Epithelial cell of esophagus (primary cell): ENCODE measurements around the gene ORMDL1.

Experiments
- DNase-seq: peaks from one replicate; pipeline ENCODE4 v3.0.0; 2010; ENCODE audit warnings: low read depth
- H3K4me3 ChIP-seq: 2 replicates; pipeline ENCODE4 v1.5.1; 2011; ENCODE audit warnings: mild to moderate bottlenecking, low read length, control low read depth
- TF ChIP-seq, protein P1 (sequence below): IDR thresholded peaks from 2 replicates; pipeline ENCODE4 v1.5.1; 2011; ENCODE audit warnings: low read depth, mild to moderate bottlenecking, low read length, control low read depth, inconsistent platforms; ENCODE audit not compliant: insufficient read depth; ENCODE audit errors: missing control alignments

Gene ORMDL1

DNA sequence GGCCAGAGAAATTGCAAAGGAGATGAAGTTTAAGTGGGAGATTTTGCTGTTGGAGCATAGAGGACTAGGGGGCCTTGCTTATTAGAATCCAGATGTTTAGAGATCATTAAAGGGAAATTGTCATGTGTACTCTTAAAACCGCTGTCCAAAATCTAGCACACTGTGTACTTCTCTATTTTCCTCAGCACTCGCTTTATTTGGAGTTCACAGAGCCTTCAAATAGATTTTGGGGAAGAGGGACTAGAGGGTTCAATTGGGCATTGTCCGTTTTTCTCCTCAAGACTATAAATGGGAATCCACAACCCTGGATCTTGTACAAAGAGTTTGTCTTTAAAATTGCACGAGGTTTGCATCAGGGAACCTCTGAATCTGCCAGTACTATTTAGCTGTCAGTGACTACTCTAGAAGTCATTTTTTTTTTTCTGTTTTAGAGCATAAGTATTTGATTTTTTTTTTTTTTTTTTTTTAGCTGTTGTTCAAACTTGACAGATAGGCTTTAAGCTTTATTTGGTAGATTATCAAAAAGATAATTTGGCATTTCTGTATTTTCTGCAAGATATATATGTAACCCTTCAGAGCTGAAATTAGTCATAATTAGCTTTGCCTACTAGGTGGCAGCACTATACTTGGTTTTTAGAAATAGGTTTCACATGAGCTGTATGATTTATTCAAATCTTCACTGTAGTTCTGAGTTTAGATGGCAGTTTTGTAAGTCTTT is 14.3 kb upstream of the ORMDL1 start:
- TF ChIP-seq, protein P1, sequence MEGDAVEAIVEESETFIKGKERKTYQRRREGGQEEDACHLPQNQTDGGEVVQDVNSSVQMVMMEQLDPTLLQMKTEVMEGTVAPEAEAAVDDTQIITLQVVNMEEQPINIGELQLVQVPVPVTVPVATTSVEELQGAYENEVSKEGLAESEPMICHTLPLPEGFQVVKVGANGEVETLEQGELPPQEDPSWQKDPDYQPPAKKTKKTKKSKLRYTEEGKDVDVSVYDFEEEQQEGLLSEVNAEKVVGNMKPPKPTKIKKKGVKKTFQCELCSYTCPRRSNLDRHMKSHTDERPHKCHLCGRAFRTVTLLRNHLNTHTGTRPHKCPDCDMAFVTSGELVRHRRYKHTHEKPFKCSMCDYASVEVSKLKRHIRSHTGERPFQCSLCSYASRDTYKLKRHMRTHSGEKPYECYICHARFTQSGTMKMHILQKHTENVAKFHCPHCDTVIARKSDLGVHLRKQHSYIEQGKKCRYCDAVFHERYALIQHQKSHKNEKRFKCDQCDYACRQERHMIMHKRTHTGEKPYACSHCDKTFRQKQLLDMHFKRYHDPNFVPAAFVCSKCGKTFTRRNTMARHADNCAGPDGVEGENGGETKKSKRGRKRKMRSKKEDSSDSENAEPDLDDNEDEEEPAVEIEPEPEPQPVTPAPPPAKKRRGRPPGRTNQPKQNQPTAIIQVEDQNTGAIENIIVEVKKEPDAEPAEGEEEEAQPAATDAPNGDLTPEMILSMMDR, result peak; percentile 42
- DNase-seq, result peak; percentile 39
- no peak overlapping the region for H3K4me3 ChIP-seq

DNA sequence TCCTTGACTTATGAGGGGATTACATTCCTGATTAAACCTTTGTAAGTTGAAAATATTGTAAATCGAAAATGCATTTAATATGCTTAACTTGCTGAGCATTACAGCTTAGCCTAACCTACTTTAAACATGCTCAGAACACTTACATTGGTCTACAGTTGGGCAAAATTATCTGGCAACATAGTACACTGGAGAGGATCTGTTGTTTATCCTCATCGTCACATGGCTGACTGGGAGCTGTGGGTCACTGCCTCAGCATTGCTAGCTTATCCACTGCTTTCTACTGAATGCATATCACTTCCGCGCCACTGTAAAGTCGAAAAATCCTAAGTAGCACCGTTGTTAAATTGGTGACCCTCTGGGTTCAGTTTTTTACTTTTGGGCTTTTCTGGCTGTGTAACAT is 13.8 kb upstream of the ORMDL1 start:
- DNase-seq, result no peak
- TF ChIP-seq, protein P1, result no peak
- H3K4me3 ChIP-seq, result no peak overlapping the region

DNA sequence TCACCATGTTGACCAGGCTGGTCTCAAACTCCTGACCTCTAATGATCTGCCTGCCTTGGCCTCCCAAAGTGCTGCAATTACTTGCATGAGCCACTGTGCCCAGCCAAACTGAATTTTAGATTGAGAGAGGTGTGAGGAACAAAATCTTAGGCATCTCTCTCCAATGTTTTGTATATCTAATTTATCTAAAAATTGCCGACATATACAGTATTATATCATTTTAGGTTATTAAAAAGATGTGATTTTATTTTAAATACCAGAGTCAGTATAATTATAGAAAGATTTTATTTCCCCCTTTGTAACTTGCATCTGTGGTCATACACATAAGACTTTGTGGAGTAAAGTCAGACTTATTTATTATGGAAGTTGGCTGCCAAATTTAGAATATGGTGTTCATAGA is 10.2 kb upstream of the ORMDL1 start:
- H3K4me3 ChIP-seq, result no peak overlapping the region
- TF ChIP-seq, protein P1, result no peak
- no peak for DNase-seq

DNA sequence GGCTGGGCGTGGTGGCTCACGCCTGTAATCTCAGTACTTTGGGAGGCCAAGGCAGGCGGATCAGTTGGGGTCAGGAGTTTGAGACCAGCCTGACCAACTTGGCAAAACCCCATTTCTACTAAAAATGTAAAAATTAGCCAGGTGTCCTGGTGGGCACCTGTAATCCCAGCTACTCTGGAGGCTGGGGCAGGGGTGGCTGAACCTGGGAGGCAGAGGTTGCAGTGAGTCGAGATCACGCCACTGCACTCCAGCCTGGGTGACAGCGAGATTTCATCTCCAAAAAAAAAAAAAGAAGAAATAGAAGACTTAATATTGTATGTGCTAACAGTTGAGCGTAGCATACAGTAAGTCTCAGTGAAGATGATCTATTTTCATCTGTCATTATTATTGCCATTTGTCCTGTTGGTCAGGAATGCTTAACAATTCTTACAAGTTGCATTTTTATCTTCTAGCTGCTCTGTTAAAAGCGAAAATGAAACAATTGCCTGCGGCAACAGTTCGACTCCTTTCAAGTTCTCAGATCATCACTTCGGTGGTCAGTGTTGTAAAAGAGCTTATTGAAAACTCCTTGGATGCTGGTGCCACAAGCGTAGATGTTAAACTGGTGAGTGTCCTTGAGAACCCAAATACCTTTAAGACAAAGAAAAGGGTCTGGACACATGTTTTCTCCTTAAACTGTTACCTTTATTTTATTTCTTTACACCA is 7.4 kb upstream of the ORMDL1 start:
- DNase-seq, result no peak
- TF ChIP-seq, protein P1, result no peak
- H3K4me3 ChIP-seq, result no peak overlapping the region

DNA sequence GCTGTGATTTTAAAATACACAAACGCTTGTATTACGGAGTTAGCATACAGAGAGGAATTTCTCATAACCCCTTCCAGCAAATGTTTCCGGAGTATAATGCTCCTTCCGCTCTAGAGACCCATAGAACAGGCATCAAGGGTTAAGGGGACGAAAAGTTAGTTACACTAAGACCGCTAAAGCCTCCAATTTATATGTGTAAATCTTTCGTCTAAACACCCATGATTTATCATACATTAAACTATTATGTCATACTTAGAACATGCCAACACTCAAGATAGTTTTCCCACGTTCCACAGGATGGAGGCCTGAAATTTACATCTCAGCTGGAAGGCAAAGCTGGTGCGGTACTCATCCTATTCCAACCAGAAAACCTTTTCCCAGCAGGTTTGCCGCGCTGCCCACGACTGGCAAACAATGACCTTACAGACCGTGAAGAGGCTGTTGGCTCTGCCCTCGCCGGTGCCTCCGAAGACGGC is 650 bp downstream of the ORMDL1 start:
- TF ChIP-seq, protein P1, result no peak
- DNase-seq, result no peak
- H3K4me3 ChIP-seq, result peak overlapping the region; percentile 90

DNA sequence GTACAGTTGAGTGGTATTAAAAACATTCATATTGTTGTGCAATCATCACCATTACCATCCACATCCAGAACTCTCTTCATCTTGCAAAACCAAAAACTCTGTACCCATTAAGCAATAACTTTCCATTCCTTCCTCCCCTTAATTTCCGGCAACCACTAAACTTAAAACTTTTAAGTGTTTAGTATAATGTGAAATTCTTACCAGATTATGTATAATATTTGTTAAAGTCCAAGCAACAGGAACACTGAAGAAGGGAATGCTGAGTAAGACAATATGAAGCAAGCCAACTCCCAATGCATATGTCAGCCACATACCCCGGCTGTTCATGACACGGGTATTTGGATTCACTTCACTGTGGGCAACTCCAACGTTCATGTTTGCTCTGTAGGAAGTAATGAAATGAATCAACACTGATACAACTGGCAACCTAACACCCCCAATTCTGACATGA is 1.9 kb downstream of the ORMDL1 start:
- TF ChIP-seq, protein P1, result no peak
- H3K4me3 ChIP-seq, result peak overlapping the region; percentile 90
- peak; percentile 42 for DNase-seq
